Pancreas (tissue), 10 donors: ENCODE measurements around the gene KIDINS220. TPM values are rescaled to one million over a fixed set of nuclear protein-coding genes. Genes with fewer than 3 reads are reported as not detected.
A peak's percentile ranks its signal among the peaks of the same experiment; 100 is the strongest.

ENCODE experiments used
- ATAC-seq, 4 donors: fragments of 200-7000 bp; cut with Tn5 transposase; one replicate each; pipeline versions ENCODE4 v1.8.0 to v1.9.1; 2020; ENCODE audit warnings: mild to moderate bottlenecking in 4 of 4, moderate library complexity in 4 of 4
- DNase-seq, 6 donors: peaks; one replicate each; pipeline ENCODE4 v3.0.0-alpha.2; 2020
- FAIRE-seq: peaks from 2 replicates; lab custom pipeline; 2012; peaks lifted over from hg19 to GRCh38; lab: Jason Lieb, UNC
- H3K27ac ChIP-seq, 4 donors: fragments of 200-600 bp; sonication (generic); 1 replicate in 3 of 4; 2 replicates in 1 of 4; pipeline versions ENCODE4 v1.5.0 to v1.8.0; 2020
- H3K27me3 ChIP-seq, 4 donors: fragments of 200-600 bp; one replicate each; pipeline ENCODE4 v1.8.0; 2021
- H3K36me3 ChIP-seq, 3 donors: fragments of 200-600 bp; sonication (generic) in 1 of 3; one replicate each; pipeline versions ENCODE4 v1.5.0 to v1.8.0; 2020 to 2021
- H3K4me1 ChIP-seq, 3 donors: fragments of 200-600 bp; one replicate each; pipeline ENCODE4 v1.8.0; 2021
- H3K4me3 ChIP-seq, 4 donors: fragments of 200-600 bp; sonication (generic) in 2 of 4; one replicate each; pipeline versions ENCODE4 v1.5.0 to v1.8.0; 2020 to 2021
- H3K9me3 ChIP-seq, 4 donors: fragments of 200-600 bp; one replicate each; pipeline ENCODE4 v1.8.0; 2021
- WGBS, 2 donors: extraction: QIAGEN DNeasy Blood & Tissue Kit; methylation state at CpG; one replicate each; pipeline ENCODE4 v1.1.7; 2013; 5-methylcytosine and 5-hydroxymethylcytosine counted together
- intact Hi-C, 3 donors: fragments of 100-400 bp; cut with DNase I; formaldehyde crosslinking; loops; one replicate each; pipeline versions ENCODE4 v1.11.1 to v1.14.2; 2022
- polyA plus RNA-seq, 2 donors: library from polyadenylated mRNA; stranded (reverse); fragments of 200-250 nt; gene quantifications; one replicate each; pipeline ENCODE4 v1.2.3, GENCODE V29; 2013
- total RNA-seq, 6 donors: library from RNA; stranded (reverse); fragmentation: NEBNext Ultra II Directional in 4 of 6; extraction: Animal tissue kit (Norgen Biotek cat#: 25700) in 4 of 6; gene quantifications; one replicate each; pipeline versions ENCODE4 v1.2.1 to v1.2.4, GENCODE V29; 2021 to 2023
- TF ChIP-seq, protein P1 (sequence below), 4 donors: fragments of 200-600 bp; sonication (generic) in 3 of 4; IDR thresholded peaks; one replicate each; pipeline versions ENCODE4 v1.5.0 to v1.8.0; 2021; ENCODE audit warnings: antibody characterized with exemption in 4 of 4
- donor health status: healthy with polysubstance abuse.
- donor health status: DM: no; HTN: no; CAD: no; lungs with moderate emphysema.
- donor health status: DM: no; HTN: no; CAD: no.
- donor health status: control.
- donor health status: control.
- donor health status: Bipolar disorder and iron deficiency.
- donor health status: DM: yes; HTN: yes; CAD: no.
- donor health status: DM: no; HTN: no; CAD: no.
- donor health status: DM: no; HTN: no; CAD: no.
- donor health status: DM: yes; HTN: yes; CAD: no.

The KIDINS220 gene
- total and polyA plus RNA-seq, 8 donors = 8.5 to 34.3 (median 18.2) TPM

GRCh38 chr2:8872821-8873432, 35.5 kb upstream of the KIDINS220 start:
- Histone ChIP-seq H3K27me3 (no peaks in the 10 kb centered on the region), H3K27ac (no peak overlapping the region), H3K9me3 (no peaks in the 10 kb centered on the region), H3K4me1 (no peaks in the 10 kb centered on the region), H3K4me3 (no peak overlapping the region), H3K36me3 (no peaks in the 10 kb centered on the region)
- 40 to 44% methylated on average over 11 of the region's 11 CpGs for WGBS, 2 donors
- TF ChIP-seq, protein P1, sequence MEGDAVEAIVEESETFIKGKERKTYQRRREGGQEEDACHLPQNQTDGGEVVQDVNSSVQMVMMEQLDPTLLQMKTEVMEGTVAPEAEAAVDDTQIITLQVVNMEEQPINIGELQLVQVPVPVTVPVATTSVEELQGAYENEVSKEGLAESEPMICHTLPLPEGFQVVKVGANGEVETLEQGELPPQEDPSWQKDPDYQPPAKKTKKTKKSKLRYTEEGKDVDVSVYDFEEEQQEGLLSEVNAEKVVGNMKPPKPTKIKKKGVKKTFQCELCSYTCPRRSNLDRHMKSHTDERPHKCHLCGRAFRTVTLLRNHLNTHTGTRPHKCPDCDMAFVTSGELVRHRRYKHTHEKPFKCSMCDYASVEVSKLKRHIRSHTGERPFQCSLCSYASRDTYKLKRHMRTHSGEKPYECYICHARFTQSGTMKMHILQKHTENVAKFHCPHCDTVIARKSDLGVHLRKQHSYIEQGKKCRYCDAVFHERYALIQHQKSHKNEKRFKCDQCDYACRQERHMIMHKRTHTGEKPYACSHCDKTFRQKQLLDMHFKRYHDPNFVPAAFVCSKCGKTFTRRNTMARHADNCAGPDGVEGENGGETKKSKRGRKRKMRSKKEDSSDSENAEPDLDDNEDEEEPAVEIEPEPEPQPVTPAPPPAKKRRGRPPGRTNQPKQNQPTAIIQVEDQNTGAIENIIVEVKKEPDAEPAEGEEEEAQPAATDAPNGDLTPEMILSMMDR (IDR thresholded peaks at IDR 0.05) = peak in 3 of 4 donors; percentile 27 to 36 (median 31)
- DNase-seq (no peak), ATAC-seq (peak in 3 of 4 donors; percentile 59 to 78 (median 72)), FAIRE-seq (peak; percentile 80)
- intact Hi-C loops = loop anchor here in 1 of 3 donors (5.0 kb wide), 1 partner anchor 264 kb away; no protein-coding TSS in a partner anchor

GRCh38 chr2:8870441-8870840, 33.0 kb upstream of the KIDINS220 start:
- FAIRE-seq (no peak), DNase-seq (no peak), ATAC-seq (no peak)
- Histone ChIP-seq H3K4me1 (no peaks in the 10 kb centered on the region), H3K9me3 (no peaks in the 10 kb centered on the region), H3K27ac (no peak overlapping the region), H3K4me3 (no peak overlapping the region), H3K36me3 (no peaks in the 10 kb centered on the region), H3K27me3 (no peaks in the 10 kb centered on the region)
- intact Hi-C loops = loop anchor here in 1 of 3 donors (5.0 kb wide), 1 partner anchor 267 kb away; no protein-coding TSS in a partner anchor
- TF ChIP-seq, protein P1 (IDR thresholded peaks at IDR 0.05) = no peak
- 65 to 66% methylated on average over 2 of the region's 2 CpGs for WGBS, 2 donors

GRCh38 chr2:8867363-8867762, 29.9 kb upstream of the KIDINS220 start:
- intact Hi-C loops = no loop called here
- no peak for DNase-seq
- Histone ChIP-seq H3K27me3 (no peaks in the 10 kb centered on the region), H3K9me3 (no peaks in the 10 kb centered on the region), H3K27ac (no peak overlapping the region), H3K36me3 (no peaks in the 10 kb centered on the region), H3K4me1 (no peaks in the 10 kb centered on the region), H3K4me3 (no peak overlapping the region)
- TF ChIP-seq, protein P1 (IDR thresholded peaks at IDR 0.05) = no peak
- no peak for ATAC-seq
- FAIRE-seq = no peak
- 78 to 84% methylated on average over 3 of the region's 3 CpGs for WGBS, 2 donors

DNA sequence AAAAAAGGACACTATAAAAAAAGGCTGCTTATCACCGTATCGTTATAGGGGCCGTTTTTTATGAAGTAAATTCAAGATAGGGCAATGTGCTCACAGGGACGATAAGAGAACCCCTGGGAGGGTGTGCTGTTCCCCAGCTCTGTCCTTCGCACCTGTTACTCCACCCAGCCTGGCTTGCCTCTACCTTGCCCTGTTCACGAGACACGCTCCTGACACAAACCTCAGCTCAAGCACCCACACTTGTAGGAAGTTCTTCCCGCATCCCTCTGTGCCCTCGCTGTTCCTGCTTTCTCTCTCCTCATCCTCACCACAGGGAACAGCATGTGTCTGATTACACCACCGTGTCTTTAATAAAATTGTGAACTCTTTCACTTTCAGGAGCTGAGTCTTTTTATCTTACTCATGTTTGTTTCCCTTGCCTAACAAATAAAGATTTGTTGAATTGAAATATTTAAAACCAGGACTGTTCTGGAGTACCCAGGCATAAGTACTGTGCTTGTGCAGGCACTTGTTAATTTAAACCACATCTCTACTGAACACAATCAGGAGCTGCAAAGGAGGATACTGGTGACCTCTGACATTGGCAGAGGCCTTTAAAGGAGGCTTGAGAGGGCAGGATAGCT, 26.0 kb upstream of the KIDINS220 start:
- no peak overlapping the region for H3K27ac ChIP-seq
- no peak for FAIRE-seq
- no peaks in the 10 kb centered on the region for H3K27me3 ChIP-seq
- no peak for ATAC-seq
- WGBS, 2 donors = 62 to 64% methylated on average over 10 of the region's 10 CpGs
- H3K4me3 ChIP-seq = no peak overlapping the region
- no peak for DNase-seq
- TF ChIP-seq, protein P1 (IDR thresholded peaks at IDR 0.05) = no peak
- no peaks in the 10 kb centered on the region for H3K9me3 ChIP-seq
- H3K36me3 ChIP-seq = no peaks in the 10 kb centered on the region
- intact Hi-C loops = no loop called here
- no peaks in the 10 kb centered on the region for H3K4me1 ChIP-seq

DNA sequence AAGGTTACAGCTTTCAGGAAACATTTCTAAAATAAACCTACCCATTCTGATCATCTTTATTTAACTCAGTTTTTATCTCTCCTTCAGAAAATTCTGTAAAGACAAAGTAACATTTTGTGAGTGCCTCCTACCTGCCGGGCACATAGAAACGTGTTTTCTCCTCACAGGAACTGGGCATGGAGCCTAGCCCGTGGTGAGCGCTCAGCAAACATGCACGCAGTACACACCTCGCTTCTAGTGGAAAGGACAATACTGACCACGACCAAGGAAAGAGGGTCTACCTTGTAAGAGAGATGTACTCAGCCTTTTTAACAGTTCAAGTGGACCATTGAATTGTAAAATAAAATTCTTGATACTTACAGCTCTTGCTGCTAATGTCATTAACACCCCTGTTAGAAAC, 24.8 kb upstream of the KIDINS220 start:
- intact Hi-C loops = no loop called here
- Histone ChIP-seq H3K4me1 (no peaks in the 10 kb centered on the region), H3K4me3 (no peak overlapping the region), H3K27me3 (no peaks in the 10 kb centered on the region), H3K9me3 (no peaks in the 10 kb centered on the region), H3K36me3 (no peaks in the 10 kb centered on the region), H3K27ac (no peak overlapping the region)
- DNase-seq (no peak), ATAC-seq (no peak), FAIRE-seq (no peak)
- 71 to 74% methylated on average over 7 of the region's 7 CpGs for WGBS, 2 donors
- TF ChIP-seq, protein P1 (IDR thresholded peaks at IDR 0.05) = no peak
